ENCODE data around the gene TRMT11. TPM values are rescaled to one million over a fixed set of nuclear protein-coding genes. Genes with fewer than 3 reads are reported as not detected.

TRMT11 gene
- total and polyA plus RNA-seq, 2 of the 8 experiments (the other 6 are each of a cell fraction or from before 2014, with no cell fraction given), result 19.7 to 32.4 TPM

DNA sequence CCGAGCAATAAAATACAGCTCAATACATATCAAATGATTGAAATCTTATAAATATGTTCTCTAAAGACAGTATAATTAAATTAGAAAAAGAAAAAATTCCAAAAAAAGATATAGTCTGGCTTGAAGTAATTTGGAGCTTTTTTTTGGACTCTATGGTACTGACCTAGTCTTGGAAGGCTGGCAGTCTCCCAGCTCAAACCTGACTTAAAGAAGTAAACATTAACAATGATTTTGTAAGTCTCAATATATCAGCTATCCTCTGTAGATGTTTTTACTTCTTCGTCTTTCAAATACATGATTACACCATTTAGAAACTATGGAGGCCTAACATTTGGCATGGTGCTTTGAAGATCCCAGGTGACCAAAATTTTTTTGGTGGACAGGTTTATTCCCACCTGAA lies 15.6 kb upstream of the TRMT11 start (continued):
- TF ChIP-seq, protein P1, sequence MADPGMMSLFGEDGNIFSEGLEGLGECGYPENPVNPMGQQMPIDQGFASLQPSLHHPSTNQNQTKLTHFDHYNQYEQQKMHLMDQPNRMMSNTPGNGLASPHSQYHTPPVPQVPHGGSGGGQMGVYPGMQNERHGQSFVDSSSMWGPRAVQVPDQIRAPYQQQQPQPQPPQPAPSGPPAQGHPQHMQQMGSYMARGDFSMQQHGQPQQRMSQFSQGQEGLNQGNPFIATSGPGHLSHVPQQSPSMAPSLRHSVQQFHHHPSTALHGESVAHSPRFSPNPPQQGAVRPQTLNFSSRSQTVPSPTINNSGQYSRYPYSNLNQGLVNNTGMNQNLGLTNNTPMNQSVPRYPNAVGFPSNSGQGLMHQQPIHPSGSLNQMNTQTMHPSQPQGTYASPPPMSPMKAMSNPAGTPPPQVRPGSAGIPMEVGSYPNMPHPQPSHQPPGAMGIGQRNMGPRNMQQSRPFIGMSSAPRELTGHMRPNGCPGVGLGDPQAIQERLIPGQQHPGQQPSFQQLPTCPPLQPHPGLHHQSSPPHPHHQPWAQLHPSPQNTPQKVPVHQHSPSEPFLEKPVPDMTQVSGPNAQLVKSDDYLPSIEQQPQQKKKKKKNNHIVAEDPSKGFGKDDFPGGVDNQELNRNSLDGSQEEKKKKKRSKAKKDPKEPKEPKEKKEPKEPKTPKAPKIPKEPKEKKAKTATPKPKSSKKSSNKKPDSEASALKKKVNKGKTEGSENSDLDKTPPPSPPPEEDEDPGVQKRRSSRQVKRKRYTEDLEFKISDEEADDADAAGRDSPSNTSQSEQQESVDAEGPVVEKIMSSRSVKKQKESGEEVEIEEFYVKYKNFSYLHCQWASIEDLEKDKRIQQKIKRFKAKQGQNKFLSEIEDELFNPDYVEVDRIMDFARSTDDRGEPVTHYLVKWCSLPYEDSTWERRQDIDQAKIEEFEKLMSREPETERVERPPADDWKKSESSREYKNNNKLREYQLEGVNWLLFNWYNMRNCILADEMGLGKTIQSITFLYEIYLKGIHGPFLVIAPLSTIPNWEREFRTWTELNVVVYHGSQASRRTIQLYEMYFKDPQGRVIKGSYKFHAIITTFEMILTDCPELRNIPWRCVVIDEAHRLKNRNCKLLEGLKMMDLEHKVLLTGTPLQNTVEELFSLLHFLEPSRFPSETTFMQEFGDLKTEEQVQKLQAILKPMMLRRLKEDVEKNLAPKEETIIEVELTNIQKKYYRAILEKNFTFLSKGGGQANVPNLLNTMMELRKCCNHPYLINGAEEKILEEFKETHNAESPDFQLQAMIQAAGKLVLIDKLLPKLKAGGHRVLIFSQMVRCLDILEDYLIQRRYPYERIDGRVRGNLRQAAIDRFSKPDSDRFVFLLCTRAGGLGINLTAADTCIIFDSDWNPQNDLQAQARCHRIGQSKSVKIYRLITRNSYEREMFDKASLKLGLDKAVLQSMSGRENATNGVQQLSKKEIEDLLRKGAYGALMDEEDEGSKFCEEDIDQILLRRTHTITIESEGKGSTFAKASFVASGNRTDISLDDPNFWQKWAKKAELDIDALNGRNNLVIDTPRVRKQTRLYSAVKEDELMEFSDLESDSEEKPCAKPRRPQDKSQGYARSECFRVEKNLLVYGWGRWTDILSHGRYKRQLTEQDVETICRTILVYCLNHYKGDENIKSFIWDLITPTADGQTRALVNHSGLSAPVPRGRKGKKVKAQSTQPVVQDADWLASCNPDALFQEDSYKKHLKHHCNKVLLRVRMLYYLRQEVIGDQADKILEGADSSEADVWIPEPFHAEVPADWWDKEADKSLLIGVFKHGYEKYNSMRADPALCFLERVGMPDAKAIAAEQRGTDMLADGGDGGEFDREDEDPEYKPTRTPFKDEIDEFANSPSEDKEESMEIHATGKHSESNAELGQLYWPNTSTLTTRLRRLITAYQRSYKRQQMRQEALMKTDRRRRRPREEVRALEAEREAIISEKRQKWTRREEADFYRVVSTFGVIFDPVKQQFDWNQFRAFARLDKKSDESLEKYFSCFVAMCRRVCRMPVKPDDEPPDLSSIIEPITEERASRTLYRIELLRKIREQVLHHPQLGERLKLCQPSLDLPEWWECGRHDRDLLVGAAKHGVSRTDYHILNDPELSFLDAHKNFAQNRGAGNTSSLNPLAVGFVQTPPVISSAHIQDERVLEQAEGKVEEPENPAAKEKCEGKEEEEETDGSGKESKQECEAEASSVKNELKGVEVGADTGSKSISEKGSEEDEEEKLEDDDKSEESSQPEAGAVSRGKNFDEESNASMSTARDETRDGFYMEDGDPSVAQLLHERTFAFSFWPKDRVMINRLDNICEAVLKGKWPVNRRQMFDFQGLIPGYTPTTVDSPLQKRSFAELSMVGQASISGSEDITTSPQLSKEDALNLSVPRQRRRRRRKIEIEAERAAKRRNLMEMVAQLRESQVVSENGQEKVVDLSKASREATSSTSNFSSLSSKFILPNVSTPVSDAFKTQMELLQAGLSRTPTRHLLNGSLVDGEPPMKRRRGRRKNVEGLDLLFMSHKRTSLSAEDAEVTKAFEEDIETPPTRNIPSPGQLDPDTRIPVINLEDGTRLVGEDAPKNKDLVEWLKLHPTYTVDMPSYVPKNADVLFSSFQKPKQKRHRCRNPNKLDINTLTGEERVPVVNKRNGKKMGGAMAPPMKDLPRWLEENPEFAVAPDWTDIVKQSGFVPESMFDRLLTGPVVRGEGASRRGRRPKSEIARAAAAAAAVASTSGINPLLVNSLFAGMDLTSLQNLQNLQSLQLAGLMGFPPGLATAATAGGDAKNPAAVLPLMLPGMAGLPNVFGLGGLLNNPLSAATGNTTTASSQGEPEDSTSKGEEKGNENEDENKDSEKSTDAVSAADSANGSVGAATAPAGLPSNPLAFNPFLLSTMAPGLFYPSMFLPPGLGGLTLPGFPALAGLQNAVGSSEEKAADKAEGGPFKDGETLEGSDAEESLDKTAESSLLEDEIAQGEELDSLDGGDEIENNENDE (IDR thresholded peaks at IDR 0.05; ENCODE audit: insufficient replicate concordance, low read length), result no peak
- TF ChIP-seq ASH2L (IDR thresholded peaks at IDR 0.05; ENCODE audit: low read length) (no peak), CEBPB (IDR thresholded peaks at IDR 0.05; ENCODE audit: low read depth, low read length) (no peak), E2F6 (IDR thresholded peaks at IDR 0.05) (no peak), HDAC6 (IDR thresholded peaks at IDR 0.05; ENCODE audit: low read depth, low read length) (no peak), TCF12 (IDR thresholded peaks at IDR 0.05; ENCODE audit: low read depth, low read length) (no peak), TAF1 (IDR thresholded peaks at IDR 0.05; ENCODE audit: low read depth, low read length) (no peak), SIRT6 (IDR thresholded peaks at IDR 0.05; ENCODE audit: low read length) (no peak), EZH2 (IDR thresholded peaks at IDR 0.05; ENCODE audit: low read depth, low read length, severe bottlenecking) (no peak), JUND (IDR thresholded peaks at IDR 0.05; ENCODE audit: low read length) (no peak)
